ENCODE data around the gene LAMA1. TPM values are rescaled to one million over a fixed set of nuclear protein-coding genes. Genes with fewer than 3 reads are reported as not detected.

The LAMA1 gene
- total and polyA plus RNA-seq, 2 of the 8 experiments (the other 6 are each of a cell fraction or from before 2014, with no cell fraction given): 30.4 to 48.7 TPM

GRCh38 chr18:7021994-7022840, 95.4 kb downstream of the LAMA1 start:
- H3K27ac ChIP-seq (ENCODE audit: low read depth, low read length): no peak overlapping the region
- no peaks in the 10 kb centered on the region for H3K79me1 ChIP-seq (ENCODE audit: low read depth, low read length)
- H3K9me3 ChIP-seq (ENCODE audit: insufficient read depth in 2 of 2, low read depth in 1 of 2, low read length in 1 of 2): no peaks in the 10 kb centered on the region
- no peaks in the 10 kb centered on the region for H3K4me1 ChIP-seq (replicated peaks in 1 of 4; ENCODE audit: control insufficient read depth in 3 of 4, insufficient read depth in 4 of 4, low read length in 3 of 4)
- no peak overlapping the region for H2BK5ac ChIP-seq (ENCODE audit: low read depth, low read length)
- no peak overlapping the region for H4K8ac ChIP-seq (ENCODE audit: extremely low read depth, insufficient read depth, low read length)
- no peak overlapping the region for H3K23ac ChIP-seq (ENCODE audit: insufficient read length)
- POLR2A ChIA-PET (ENCODE audit: partially characterized antibody): no interaction called here
- H3K79me2 ChIP-seq (ENCODE audit: control insufficient read depth in 1 of 2, insufficient read depth in 2 of 2, low read length in 2 of 2): no peaks in the 10 kb centered on the region
- H2BK20ac ChIP-seq (ENCODE audit: low read length): no peak overlapping the region
- H3K9ac ChIP-seq (replicated peaks in 1 of 4; ENCODE audit: extremely low read depth in 1 of 4, low read depth in 3 of 4, low read length in 3 of 4): no peak overlapping the region
- H3K4me3 ChIP-seq (ENCODE audit: extremely low read depth in 1 of 4, insufficient read depth in 2 of 4, low read depth in 3 of 4, low read length in 4 of 4): no peak overlapping the region
- H3K14ac ChIP-seq (ENCODE audit: insufficient read length): no peak overlapping the region
- TF ChIP-seq RAD21 (IDR thresholded peaks at IDR 0.05 in 1 of 2, conservative IDR thresholded peaks at IDR 0.05 in 1 of 2; ENCODE audit: low read depth in 2 of 2, low read length in 2 of 2) (peak; percentile 28 to 30; a peak in 3 of 4 replicates), PHF8 (conservative IDR thresholded peaks at IDR 0.05; ENCODE audit: low read depth, low read length) (no peak), RBBP5 (IDR thresholded peaks at IDR 0.05; ENCODE audit: borderline replicate concordance, low read depth, low read length) (no peak)
- TF ChIP-seq, protein P1, sequence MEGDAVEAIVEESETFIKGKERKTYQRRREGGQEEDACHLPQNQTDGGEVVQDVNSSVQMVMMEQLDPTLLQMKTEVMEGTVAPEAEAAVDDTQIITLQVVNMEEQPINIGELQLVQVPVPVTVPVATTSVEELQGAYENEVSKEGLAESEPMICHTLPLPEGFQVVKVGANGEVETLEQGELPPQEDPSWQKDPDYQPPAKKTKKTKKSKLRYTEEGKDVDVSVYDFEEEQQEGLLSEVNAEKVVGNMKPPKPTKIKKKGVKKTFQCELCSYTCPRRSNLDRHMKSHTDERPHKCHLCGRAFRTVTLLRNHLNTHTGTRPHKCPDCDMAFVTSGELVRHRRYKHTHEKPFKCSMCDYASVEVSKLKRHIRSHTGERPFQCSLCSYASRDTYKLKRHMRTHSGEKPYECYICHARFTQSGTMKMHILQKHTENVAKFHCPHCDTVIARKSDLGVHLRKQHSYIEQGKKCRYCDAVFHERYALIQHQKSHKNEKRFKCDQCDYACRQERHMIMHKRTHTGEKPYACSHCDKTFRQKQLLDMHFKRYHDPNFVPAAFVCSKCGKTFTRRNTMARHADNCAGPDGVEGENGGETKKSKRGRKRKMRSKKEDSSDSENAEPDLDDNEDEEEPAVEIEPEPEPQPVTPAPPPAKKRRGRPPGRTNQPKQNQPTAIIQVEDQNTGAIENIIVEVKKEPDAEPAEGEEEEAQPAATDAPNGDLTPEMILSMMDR (IDR thresholded peaks at IDR 0.05; ENCODE audit: control extremely low read depth in 1 of 3, insufficient read depth in 1 of 3, low read depth in 1 of 3, low read length in 3 of 3): peak in 2 of 3 experiments; percentile 32 to 37; a peak in 3 of 4 replicates
- peaks cover 0 to 23% (median 4%) of the 10 kb centered on the region in 4 experiments; a peak in 6 of 8 replicates for H3K36me3 ChIP-seq (ENCODE audit: control insufficient read depth in 2 of 4, insufficient read depth in 4 of 4, low read length in 3 of 4)
- H3K56ac ChIP-seq (replicated peaks; ENCODE audit: insufficient read length, low read depth, low read length): no peak overlapping the region
- no peak overlapping the region for H2BK120ac ChIP-seq (replicated peaks; ENCODE audit: low read depth, low read length)
- no peak overlapping the region for H4K5ac ChIP-seq (ENCODE audit: insufficient read length, low read depth, low read length)
- FAIRE-seq (no peak), DNase-seq (ENCODE audit: low read depth in 1 of 2, low spot score in 2 of 2) (no peak)
- H3K4ac ChIP-seq (replicated peaks; ENCODE audit: insufficient read length, low read depth, low read length): no peak overlapping the region
- 86% methylated on average over 16 of the region's 16 CpGs; no CpG with 5 or more reads in 1 of the 2 experiments for WGBS, 2 experiments (ENCODE audit: extremely low coverage in 1 of 2, insufficient coverage in 1 of 2, insufficient read length in 1 of 2, insufficient replicate concordance in 2 of 2, low coverage in 1 of 2, low lambda C conversion rate in 2 of 2, missing lambda C conversion rate in 1 of 2)
- CTCF ChIA-PET (ENCODE audit: partially characterized antibody): interaction anchor here (0.8 to 2.3 kb wide), 11 partner anchors 9 to 155 kb away, joined by 3 to 20 read pairs (median 4); no protein-coding TSS in a partner anchor
- no peak overlapping the region for H2BK12ac ChIP-seq (ENCODE audit: low read depth, low read length)
- H2AK5ac ChIP-seq (ENCODE audit: low read depth, low read length): no peak overlapping the region
- no peak overlapping the region for H3K18ac ChIP-seq (ENCODE audit: extremely low read depth, low read length)
- H3K27me3 ChIP-seq (replicated peaks in 1 of 4; ENCODE audit: control insufficient read depth in 3 of 4, extremely low read depth in 1 of 4, insufficient read depth in 3 of 4, low read length in 3 of 4): no peaks in the 10 kb centered on the region
- no peak overlapping the region for H2AFZ ChIP-seq (ENCODE audit: low read length)
- H4K91ac ChIP-seq (replicated peaks; ENCODE audit: insufficient read length, low read length): no peak overlapping the region
- H2BK15ac ChIP-seq (ENCODE audit: low read length): no peak overlapping the region
- no peak overlapping the region for H3K4me2 ChIP-seq (ENCODE audit: insufficient read depth in 1 of 2, low read depth in 2 of 2, low read length in 2 of 2)
- peaks cover 0 to 2% of the 10 kb centered on the region in 2 experiments for H4K20me1 ChIP-seq (replicated peaks in 1 of 2; ENCODE audit: control insufficient read depth in 1 of 2, insufficient read depth in 2 of 2, low read length in 2 of 2)
- H3K23me2 ChIP-seq (ENCODE audit: low read depth, low read length): no peaks in the 10 kb centered on the region; the same call in 1 of the 2 replicates

Measured in H1 (cell line).